RWPE1 (cell line): ENCODE measurements around the gene APEH.
A peak's percentile ranks its signal among the peaks of the same experiment; 100 is the strongest.

Source experiments
- CTCF ChIA-PET: fragments of 350-600 bp; sonication (Branson Sonifier 250); formaldehyde crosslinking; extraction: SDS; loops from one replicate; lab custom pipeline; 2021; lab: Yijun Ruan, JAX
- POLR2A ChIA-PET: fragments of 400-600 bp; formaldehyde crosslinking; extraction: SDS; loops from one replicate; lab custom pipeline; 2020; ENCODE audit warnings: antibody characterized with exemption; ENCODE audit not compliant: low non-redundant PET; lab: Yijun Ruan, JAX
- DNase-seq: peaks from one replicate; pipeline ENCODE4 v3.0.0; 2012; ENCODE audit warnings: low spot score
- H3K27ac ChIP-seq: fragments of 450-650 bp; 2 replicates; pipeline ENCODE4 v1.5.1; 2017
- TF ChIP-seq, protein P1 (sequence below): fragments of 450-650 bp; conservative IDR thresholded peaks from 2 replicates; pipeline ENCODE4 v1.5.1; 2017; ENCODE audit warnings: low read depth, mild to moderate bottlenecking

The APEH gene

DNA sequence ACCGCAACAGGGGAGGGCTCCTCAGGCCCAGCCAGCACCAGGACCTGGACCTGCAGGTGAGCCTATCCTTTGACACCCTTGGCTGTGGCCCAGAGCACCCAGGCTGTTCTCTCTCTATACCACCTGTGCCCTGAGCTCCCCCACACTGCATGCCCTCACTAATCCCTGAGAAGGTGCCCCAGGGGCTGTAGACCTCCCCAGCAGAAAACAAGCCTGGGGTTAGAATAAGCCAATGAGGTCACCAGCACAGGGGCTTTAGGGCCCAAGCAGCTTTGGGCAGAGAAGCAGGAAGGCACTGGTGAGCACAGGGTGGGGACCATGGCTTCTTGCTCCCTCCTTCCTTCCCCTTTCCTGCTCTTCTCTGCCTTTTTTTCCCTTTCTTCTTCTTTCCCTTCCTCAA, 10.3 kb upstream of the APEH start:
- CTCF ChIA-PET: interaction anchor here (2.5 kb wide), 1 partner anchor 124 kb away, joined by 10 read pairs; no protein-coding TSS in a partner anchor
- POLR2A ChIA-PET: no interaction called here
- no peak overlapping the region for H3K27ac ChIP-seq
- no peak for DNase-seq
- TF ChIP-seq, protein P1, sequence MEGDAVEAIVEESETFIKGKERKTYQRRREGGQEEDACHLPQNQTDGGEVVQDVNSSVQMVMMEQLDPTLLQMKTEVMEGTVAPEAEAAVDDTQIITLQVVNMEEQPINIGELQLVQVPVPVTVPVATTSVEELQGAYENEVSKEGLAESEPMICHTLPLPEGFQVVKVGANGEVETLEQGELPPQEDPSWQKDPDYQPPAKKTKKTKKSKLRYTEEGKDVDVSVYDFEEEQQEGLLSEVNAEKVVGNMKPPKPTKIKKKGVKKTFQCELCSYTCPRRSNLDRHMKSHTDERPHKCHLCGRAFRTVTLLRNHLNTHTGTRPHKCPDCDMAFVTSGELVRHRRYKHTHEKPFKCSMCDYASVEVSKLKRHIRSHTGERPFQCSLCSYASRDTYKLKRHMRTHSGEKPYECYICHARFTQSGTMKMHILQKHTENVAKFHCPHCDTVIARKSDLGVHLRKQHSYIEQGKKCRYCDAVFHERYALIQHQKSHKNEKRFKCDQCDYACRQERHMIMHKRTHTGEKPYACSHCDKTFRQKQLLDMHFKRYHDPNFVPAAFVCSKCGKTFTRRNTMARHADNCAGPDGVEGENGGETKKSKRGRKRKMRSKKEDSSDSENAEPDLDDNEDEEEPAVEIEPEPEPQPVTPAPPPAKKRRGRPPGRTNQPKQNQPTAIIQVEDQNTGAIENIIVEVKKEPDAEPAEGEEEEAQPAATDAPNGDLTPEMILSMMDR: no peak

DNA sequence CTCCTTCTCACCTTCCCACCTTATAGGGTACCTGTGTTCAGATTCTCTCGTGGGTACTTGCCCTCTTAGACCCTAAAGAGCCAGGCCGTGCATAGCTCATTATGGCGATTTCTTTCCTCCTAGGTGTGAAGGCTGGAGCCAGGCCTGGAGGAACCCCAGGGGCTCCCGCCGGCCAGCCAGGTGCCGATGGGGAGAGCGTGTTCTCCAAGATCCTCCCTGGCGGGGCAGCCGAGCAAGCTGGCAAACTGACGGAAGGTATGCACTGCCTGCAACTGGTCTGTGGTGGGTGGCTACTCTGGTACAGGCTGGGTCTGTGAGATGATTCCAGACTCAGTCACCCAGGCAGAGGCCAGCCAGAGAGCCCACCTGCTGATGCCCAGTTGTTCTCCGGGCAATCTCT, 9.9 kb upstream of the APEH start:
- ChIA-PET POLR2A (no interaction called here), CTCF (interaction anchor here (2.5 kb wide), 1 partner anchor 125 kb away, joined by 10 read pairs; no protein-coding TSS in a partner anchor)
- DNase-seq: no peak
- H3K27ac ChIP-seq: no peak overlapping the region
- TF ChIP-seq, protein P1: no peak

DNA sequence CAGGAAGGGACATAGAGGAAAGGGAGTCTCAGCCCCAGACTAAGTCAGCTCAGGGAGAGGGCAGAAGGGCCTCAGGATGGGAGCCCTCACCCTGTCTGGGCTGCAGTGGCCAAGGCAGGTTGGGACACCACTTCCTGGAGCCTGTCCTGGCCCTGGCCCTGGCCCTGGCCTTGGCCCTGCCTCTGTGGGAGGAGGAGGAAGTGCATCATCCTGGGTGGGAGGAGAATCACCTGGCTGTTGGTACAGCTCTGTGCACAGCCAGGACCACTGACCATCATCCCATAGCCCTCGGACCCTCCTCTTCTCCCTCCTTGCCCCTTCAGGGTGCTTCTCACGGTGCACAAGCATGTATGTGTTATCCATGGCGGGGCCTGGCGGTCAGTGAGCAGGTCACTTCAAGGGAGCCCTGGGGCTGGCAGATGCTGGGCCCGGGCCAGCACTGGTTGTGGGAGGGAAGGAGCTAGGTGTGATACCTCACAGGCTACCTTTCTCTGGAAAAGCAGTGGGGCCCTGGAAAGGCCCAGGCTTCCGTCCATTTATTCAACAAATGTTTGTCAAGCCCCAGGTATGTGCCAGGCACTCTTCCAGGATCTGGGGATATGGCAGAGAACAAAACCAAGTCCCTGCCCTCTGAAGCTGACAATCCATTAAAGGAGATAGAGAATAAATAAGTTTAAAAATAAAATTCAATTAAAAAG, 8.2 kb upstream of the APEH start:
- H3K27ac ChIP-seq: peak overlapping the region; percentile 29
- POLR2A ChIA-PET: no interaction called here
- TF ChIP-seq, protein P1: no peak
- CTCF ChIA-PET: interaction anchor here (0.7 to 2.5 kb wide), 2 partner anchors 126 kb away, joined by 4 to 10 read pairs; no protein-coding TSS in a partner anchor
- DNase-seq: no peak

DNA sequence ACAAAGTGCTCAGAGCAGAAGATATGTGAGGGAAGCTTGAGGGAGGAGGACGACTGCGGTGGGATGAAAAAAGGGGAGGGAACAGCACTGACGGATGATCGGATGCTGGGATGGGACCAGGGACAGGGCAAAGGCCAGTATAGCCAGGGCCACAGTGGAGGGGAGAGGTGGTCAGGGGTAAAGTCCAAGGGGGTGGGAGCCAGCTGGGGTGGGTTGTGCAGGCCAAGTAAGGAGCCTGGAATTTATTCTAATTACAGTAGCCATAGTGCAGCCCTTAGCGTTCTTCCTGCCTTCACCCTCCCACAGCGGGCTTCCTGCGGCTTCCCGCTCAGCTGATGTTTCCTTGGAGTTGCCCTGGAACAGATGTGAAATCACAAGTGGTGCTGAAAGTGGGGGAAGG, 7.6 kb upstream of the APEH start:
- no peak for DNase-seq
- no peak overlapping the region for H3K27ac ChIP-seq
- ChIA-PET POLR2A (no interaction called here), CTCF (interaction anchor here (0.7 kb wide), 1 partner anchor 127 kb away, joined by 4 read pairs; no protein-coding TSS in a partner anchor)
- TF ChIP-seq, protein P1: no peak

DNA sequence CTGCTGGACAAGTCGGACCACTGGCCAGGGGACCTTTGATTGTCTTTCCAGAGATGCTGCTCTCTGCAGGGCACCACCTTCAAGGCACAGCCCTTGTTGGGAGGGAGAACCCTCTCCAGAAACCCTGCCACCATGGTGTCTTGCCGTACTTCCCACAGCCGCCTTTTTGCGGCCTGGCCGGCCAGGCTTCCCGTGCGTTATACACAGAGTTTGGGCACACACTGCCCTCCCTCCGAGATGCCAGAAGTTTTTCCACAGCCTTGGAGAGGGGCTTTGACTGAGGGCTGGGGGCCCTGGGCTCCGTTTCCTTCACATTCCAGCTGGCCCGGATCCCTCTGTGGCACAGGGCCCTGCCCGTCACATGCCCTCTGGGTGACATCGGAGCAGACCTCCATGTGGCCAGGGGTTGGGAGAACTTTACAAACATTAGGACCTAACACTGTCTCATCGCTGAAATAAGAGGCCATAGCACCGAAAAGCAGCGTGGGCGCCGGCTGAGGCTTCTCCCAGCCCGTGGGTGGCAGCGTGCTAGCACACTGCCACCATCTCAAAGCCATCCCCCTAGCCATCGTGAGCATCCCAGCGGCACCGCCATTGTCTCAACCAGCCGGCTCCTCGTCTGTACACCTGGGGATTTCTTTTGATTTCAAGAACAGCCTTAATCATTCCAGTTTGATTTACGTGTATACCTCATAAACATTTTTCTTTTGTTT, 6.3 kb upstream of the APEH start:
- ChIA-PET CTCF (no interaction called here), POLR2A (no interaction called here)
- H3K27ac ChIP-seq: peak overlapping the region; percentile 87
- TF ChIP-seq, protein P1: no peak
- no peak for DNase-seq

DNA sequence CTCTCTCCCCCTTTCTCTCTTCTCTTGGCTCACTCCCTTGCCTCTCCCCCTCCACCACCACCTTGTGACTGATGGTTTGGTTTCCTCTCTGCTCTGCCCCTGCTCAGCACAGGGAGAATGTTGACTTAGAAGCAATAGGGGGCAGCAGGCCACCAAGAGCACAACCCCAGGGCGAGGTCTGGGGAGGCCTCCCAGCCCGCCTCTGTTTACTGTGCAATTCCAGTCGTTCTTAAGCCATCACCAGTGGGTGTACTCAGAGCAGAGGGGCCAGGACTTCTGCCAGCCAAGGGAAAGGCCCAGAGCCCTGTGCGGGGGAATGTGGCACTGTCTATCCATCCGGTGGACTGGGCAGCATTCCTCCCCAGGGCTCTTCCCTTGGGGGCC, 5.7 kb upstream of the APEH start:
- peak overlapping the region; percentile 87 for H3K27ac ChIP-seq
- ChIA-PET CTCF (no interaction called here), POLR2A (no interaction called here)
- DNase-seq: no peak
- TF ChIP-seq, protein P1: no peak
